ENCODE measurements around the gene ABLIM2.

The ABLIM2 gene

DNA sequence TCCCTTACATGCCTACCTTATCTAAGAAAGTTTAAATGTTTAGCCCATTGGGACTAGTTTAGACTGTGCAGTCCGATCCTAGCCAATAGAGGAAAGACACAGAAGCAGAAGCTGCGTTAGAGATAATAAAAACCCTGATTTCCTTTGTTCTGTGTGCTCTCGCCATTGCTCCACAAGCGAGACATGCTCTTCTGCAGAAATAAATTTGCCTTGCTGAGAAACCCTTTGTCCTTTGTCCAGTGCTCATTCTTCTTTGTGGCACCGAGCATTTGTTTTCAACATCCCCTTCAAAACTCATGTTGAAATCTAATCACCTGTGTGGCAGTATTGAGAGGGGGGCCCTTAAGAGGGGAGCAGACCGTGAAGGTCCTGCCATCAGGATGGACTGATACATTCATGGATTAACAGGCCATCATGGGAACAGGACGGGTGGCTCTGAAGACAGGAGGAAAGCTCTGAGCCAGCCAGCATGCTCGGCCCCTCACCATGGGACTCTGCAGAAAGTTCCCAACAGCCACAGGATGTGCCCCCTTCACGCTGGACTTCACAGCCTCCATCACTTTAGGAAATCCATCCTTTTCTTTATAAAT, 94.5 kb downstream of the ABLIM2 start:
- no peak for DNase-seq

- DNase-seq = no peak
These were observed 97.0 kb downstream of the ABLIM2 start for GRCh38 chr4:8061573-8061972.

GRCh38 chr4:8061145-8061544, 97.5 kb downstream of the ABLIM2 start:
- no peak for DNase-seq

DNA sequence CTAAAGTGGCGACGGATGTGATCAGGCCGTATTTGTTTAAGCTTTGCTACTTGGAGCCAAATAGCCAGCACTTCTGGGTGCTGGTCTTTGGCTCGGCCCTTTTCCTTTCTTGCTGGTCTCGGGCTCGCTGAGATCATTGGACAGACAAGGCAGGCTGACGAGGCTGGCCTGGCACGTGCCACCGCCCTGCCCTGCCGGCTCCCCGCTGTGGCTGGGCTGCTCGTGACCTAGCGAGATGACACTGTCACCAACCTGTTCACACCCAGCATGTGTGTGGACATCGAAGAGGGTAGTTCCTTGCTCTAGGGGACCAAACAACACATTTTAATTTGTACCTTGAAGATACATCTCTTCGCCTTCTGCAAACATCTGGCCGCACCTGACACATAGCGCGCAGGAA, 98.0 kb downstream of the ABLIM2 start:
- no peak for DNase-seq

- DNase-seq = no peak
These were observed 100.6 kb downstream of the ABLIM2 start for GRCh38 chr4:8058031-8058479.

- no peak for DNase-seq
These were observed 103.4 kb downstream of the ABLIM2 start for GRCh38 chr4:8055206-8055605.

- no peak for DNase-seq
These were observed 104.7 kb downstream of the ABLIM2 start for GRCh38 chr4:8053688-8054449.

- no peak for DNase-seq
These were observed 106.4 kb downstream of the ABLIM2 start for GRCh38 chr4:8052160-8052691.

DNA sequence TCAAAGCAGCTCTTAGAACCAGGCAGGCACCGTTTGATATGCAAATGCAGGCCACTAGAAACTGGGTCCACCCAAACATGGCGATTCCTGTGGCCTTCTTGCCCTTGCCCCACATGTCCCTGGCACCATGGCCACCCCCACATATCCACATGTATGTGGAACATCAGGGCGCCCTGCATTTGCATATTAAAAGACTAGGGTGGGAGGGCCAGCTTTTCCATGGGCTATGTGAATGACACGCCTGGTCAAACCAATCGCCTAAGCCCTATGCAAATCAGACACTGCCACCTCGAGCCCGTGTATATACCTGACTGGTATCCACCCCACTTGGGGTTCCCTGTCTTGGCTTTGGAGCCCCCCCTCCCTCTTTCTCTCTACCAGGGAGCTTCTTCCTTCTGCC, 107.0 kb downstream of the ABLIM2 start:
- no peak for DNase-seq

- no peak for DNase-seq
These were observed 107.9 kb downstream of the ABLIM2 start for GRCh38 chr4:8050555-8051206.

GRCh38 chr4:8050180-8050554, 108.4 kb downstream of the ABLIM2 start:
- DNase-seq = no peak

- DNase-seq = no peak
These were observed 109.5 kb downstream of the ABLIM2 start for GRCh38 chr4:8048856-8049676.

DNA sequence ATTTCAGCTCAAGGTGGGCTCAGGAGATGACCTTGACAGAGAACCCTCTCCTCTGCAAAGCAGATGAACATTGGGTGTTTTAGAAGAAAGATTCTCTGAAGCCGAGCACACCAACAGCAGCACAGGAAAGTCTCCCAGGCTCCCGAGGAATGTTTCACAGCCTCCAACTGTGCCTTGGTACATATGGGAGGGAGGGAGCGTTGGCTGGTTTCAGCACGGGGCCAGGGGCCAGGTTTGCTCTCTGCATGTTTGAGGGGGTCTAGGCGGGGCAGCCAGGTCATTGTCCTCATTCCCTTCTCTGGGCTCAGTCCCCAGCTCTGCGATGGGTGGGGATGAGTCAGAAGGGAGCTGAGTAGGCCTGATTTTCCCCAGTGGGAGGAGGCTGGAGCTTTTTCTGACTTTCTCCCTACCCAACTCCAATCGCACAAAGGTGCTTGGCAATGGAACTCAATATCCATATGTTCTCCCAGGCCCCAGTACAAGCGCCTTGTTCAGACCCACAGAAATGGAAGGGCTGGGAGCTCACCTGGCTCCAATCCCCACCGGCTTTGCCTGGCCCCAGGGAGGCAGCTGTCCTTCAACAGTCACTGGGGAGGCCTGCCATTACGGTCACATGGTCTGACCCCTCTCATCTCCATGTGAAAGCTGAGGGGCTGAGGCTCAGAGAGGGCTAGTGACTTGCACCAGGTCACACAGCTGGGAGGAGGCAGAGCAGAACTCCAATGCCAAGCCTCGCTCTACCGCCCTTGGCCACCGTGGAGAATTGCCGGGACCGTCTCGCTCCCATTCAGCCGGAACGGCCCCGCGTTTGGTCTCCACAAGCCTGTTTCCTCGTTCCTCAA, 110.6 kb downstream of the ABLIM2 start:
- DNase-seq = no peak

GRCh38 chr4:8046925-8047541, 111.6 kb downstream of the ABLIM2 start:
- DNase-seq = no peak

DNA sequence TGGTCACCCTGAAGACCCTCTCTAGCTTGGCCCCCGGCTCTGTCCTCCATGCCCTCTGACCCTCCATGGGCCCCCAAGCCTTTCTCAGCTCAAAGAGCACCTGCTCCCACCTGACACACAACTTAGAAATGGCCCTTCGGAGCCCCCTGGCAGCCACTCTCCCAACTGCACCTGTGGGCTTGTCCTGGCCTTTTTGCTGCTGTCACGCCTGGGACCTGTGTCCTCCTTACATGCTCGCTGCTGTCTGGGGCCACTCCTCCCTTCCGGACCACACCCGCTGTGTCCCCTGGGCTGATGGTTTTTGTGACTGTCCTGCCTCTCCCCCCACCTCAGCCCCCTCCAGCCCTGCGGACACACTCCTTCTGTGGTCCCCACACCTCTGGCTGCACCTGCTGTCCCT, 112.7 kb downstream of the ABLIM2 start:
- no peak for DNase-seq

DNA sequence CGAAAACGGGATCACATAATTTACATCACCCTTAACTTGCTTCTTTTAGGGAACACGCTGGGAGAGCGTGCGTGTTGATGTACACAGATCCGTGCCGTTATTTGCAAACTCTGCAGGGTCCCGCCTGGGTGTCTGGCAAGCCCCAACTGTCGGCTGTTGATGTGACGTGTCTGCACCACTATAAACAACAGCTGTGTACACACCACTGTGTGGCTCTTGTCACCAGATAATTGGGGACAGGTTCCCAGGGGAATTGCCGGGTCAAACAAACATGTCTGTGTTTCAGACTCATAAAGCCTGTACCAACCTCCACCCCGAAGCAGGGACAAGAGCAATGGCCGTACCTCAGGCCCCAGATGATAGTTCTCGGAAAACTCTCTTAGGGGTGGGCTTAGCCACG, 113.9 kb downstream of the ABLIM2 start:
- no peak for DNase-seq

GRCh38 chr4:8044244-8044643, 114.4 kb downstream of the ABLIM2 start:
- DNase-seq = no peak

- DNase-seq = no peak
These were observed 115.0 kb downstream of the ABLIM2 start for GRCh38 chr4:8043596-8043995.

DNA sequence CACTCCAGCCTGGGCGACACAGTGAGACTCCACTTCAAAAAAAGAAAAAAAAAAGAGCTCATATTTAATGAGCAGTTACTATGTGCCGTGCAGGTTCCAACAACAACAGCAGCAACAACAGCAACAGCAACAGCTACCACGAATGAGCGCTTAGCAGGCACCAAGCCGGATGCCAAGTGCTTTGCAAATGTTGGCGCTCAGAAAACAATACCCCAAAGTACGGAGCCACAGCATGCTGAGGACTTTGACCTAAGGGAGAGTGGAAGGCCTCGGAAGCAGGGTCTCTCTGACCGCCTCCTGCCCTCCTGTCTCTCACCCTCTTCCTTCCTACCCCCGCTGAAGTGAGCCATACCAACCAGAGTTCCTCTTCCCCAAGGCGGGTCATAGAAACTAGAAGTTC, 116.7 kb downstream of the ABLIM2 start:
- DNase-seq = no peak

DNA sequence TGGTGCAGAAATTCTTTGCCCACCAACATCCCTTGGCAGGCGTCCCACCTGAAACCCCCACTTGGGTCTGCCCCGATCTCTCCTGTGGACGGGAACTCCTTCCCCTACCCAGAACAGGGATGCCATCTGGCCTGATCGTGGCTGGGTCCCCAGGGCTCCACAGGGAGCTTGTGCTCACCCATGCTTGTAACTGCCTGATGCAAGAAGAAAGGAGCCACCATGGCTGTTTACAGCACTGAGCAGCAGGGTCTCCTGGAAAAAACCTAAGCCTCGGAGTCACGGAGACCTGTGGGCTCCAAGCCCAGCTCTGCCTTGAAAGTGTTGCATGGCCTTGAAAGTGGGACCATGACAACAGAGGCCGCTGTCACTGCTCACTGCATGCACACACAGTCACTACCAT, 117.4 kb downstream of the ABLIM2 start:
- DNase-seq = no peak

- DNase-seq = no peak
These were observed 118.0 kb downstream of the ABLIM2 start for GRCh38 chr4:8040607-8041006.

DNA sequence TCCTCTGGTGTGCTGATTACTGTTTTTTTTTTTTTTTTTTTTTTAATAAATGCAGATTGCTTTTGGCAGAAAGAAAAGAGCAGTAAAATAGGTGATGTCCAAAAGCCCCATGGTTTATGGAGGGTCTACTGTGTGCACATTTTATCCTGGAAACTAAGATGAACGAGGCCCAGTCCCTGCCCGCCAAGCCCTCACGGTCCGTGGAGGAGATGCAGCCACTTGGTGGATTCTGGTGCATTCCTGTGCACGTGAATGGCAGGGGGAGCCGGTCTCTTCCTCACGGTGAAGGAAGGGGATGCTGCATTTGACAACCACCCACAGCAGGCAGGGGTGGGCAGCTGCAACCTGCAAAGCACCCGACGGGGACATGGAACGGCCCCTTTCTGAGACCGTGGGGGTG, 118.8 kb downstream of the ABLIM2 start:
- DNase-seq = no peak
